NCI-H2029 treated with DMSO at 0.1 percent for 48 hours (cell line): ENCODE results near the gene FSTL4.

Experiments
- DNase-seq: peaks from one replicate; lab custom pipeline; 2025; lab: John Stamatoyannopoulos, UW

FSTL4 gene

GRCh38 chr5:133386662-133387061, 225.7 kb downstream of the FSTL4 start:
- DNase-seq = no peak

DNA sequence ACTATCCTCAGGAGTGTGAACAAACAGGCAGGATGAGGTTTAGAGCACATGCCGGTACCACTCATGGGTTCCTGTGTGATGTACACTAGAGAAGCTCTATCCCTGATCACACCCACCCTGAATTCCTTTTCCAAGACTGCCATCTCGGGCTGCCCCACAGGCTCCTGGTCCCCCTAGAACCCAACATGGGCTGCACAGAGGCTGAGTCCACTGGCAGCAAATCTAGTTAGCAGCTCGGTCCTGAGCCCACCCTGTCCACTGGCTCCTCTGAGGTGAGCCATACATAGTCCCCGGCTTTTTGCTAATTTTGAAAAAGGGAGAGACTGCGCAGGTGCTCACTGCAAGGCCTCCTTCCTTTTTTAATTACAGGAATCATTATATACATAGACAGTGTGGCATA, 227.0 kb downstream of the FSTL4 start:
- DNase-seq = no peak

DNA sequence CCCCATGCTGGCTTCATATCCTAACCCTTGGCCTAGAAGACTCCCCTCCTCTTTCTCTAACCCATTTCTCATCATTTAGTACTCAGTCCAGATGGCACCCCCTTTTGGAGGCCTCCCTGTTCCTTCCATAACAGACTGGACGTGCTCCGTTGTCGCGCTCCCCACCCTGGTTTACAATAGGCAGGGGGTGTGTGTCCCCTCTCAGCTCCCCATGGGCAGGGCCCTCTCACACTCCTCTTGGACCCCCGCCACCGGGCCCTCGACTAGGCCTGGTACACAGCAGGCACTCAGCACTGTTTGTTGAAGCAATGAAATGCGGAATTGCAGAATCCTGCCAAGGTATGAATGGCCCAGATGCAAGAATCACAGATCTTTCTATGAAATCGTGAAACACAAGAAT, 227.4 kb downstream of the FSTL4 start:
- DNase-seq = no peak

GRCh38 chr5:133384120-133384855, 228.1 kb downstream of the FSTL4 start:
- DNase-seq = no peak

GRCh38 chr5:133383580-133383939, 228.8 kb downstream of the FSTL4 start:
- no peak for DNase-seq

- DNase-seq = no peak
Observed at GRCh38 chr5:133382661-133383579, 229.4 kb downstream of the FSTL4 start.

GRCh38 chr5:133381571-133382365, 230.6 kb downstream of the FSTL4 start:
- DNase-seq = no peak

DNA sequence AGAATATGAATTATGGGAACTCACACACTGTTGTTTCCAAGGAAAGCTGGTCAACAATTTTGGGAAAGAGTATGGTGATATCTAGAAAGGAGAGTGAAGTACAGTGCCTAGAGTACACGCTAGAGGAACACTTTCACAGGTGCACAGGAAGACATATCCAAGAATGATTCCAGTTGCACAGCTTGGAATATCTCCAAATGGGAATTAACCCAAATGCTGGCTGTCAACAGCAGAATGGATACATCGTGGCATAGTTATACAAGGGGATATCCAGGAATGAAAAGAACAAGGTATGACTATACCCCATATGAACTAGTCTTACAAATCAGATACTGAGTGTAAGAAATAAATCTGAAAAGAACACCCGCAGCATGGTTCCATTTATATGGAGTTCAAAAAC, 231.3 kb downstream of the FSTL4 start:
- DNase-seq = no peak

DNA sequence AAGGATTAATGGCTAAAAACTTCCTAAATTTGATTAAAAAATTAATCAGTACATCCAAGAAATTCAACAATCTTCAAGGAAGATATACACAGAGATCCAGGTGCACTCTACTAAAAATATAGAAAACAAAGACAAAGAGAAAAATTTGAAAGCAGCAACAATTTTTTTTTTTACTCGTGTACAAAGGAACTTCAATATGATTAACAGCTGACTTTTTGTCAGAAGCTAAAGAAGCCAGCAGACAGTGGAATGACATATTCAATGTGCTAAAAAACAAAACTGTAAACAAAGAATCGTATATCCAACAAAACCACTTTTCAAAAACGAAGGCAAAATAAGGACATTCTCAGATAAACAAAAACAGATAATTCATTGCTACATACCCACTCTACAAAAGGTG, 234.6 kb downstream of the FSTL4 start:
- no peak for DNase-seq

- no peak for DNase-seq
Observed at GRCh38 chr5:133376986-133377385, 235.4 kb downstream of the FSTL4 start.

- no peak for DNase-seq
Observed at GRCh38 chr5:133373121-133373870, 239.0 kb downstream of the FSTL4 start.

GRCh38 chr5:133372293-133372937, 239.9 kb downstream of the FSTL4 start:
- no peak for DNase-seq

- DNase-seq = no peak
Observed at GRCh38 chr5:133371371-133372155, 240.8 kb downstream of the FSTL4 start.

DNA sequence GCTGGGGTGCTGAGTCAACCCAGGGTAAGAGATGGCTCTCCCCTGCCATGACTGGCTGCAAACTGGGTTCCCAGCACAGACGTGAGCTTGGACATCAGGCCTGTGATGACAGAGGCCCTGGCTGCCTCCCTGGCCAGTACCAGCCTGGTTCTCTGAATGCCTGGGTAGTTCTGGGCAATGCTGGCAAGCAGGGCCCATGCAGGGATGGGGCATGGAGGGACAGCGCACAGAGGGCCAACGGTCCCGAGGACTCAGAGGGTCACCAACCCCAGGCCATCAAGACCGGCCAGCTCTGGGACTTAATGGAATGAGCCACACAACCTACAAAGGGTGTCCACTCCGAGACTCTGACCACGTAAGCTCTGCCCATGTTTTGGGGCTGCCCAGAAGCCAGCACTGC, 241.4 kb downstream of the FSTL4 start:
- no peak for DNase-seq

DNA sequence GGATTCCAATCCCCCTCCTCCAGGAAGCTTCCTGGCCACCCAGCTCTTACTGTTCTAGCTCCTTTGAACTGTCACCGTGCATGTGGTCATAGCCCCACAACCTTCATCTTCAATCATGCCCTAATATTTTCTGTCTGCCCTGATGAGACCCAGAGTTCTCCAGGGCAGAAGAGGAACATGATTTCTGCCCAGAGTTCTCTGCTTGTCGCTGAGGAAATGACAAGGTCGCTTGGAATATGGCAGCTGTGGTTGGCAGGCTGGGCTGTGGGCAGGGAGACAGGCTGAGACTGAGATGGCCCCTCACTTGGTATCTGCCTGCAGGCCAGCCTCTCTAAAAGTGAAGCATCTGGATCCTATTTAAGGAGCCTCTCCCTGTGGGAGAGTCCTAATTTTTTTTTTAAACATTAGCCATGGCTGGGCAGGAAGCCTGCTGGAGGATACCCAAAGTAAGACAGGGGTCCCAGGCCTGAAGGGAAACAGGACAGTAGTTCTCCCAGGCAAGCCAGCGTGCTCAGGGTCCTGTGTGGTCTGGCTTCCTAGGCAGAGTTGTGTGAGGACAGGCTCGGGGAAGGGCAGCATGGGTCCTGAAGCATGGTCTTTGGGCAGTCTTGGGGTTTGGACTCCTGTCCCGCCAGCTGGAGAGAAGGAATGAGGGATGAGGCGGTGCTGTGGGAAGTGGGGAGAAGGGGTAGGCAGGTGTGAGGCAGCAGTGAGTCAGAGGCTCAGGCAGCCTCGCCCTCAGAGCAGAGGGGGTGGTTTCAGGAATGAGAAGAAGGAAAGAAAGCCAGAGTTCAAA, 242.1 kb downstream of the FSTL4 start:
- no peak for DNase-seq

GRCh38 chr5:133368916-133369783, 243.2 kb downstream of the FSTL4 start:
- DNase-seq = no peak

GRCh38 chr5:133367984-133368383, 244.4 kb downstream of the FSTL4 start:
- no peak for DNase-seq

DNA sequence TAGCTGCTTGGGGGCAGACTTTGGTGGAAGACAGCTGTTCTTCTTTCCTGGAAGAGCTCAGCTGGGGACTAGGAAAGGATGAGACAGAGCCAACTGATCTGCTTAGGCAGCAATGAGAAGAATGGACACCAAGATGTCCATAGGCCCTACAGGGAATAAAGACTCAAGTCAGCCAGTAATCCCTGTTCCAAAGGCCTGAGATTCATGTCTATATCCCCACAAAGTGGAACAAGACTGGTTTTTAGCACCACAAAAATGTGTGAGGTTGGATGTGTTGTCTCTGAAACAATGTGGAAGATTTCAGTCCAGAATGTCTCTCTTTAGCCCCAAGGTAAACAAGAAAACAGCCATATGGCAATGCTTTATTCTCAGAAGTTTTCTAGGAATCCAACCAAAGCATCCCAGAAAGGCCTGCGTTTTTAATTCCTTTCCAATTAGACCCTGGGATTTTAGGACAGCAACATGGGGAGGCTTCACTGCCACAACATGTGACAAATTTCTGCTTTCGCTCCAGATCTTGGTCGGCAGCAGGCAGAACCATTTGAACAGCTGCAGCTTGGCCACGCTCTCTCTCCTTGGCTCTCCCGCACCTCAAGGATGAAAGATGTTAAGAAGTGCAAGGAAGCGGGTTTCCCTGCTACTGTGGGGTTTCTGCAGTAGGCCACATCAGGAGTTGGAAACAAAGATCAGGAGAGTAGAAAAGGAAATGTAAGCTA, 245.1 kb downstream of the FSTL4 start:
- DNase-seq = no peak
